ENCODE results near the gene PPP1R14C. TPM values are rescaled to one million over a fixed set of nuclear protein-coding genes. Genes with fewer than 3 reads are reported as not detected.

Gene PPP1R14C
- polyA plus RNA-seq, 2 of the 4 experiments (the other 2 are of a cell fraction) = 0.34 to 0.43 TPM

GRCh38 chr6:150200428-150201100, 57.7 kb downstream of the PPP1R14C start:
- CTCF ChIA-PET = no interaction called here
- H3K4me2 ChIP-seq = no peak overlapping the region

GRCh38 chr6:150201285-150201684, 58.4 kb downstream of the PPP1R14C start:
- Histone ChIP-seq H3K9me3 (no peaks in the 10 kb centered on the region), H3K4me1 (no peaks in the 10 kb centered on the region), H3K27ac (no peak overlapping the region), H3K4me2 (no peak overlapping the region), H3K4me3 (no peak overlapping the region)
- FAIRE-seq = no peak
- WGBS (ENCODE audit: missing lambda C conversion rate) = 59% methylated on average over 8 of the region's 8 CpGs
- POLR2A ChIA-PET = no interaction called here
- no peak for TF ChIP-seq SMC3 (IDR thresholded peaks at IDR 0.05)
- no peak for TF ChIP-seq GATA3 (IDR thresholded peaks at IDR 0.05; ENCODE audit: borderline replicate concordance)
- TF ChIP-seq HOXB13 (CRISPR knock-in tag; IDR thresholded peaks at IDR 0.05; ENCODE audit: low read depth) = no peak
- no peak for TF ChIP-seq EHF (CRISPR knock-in tag; IDR thresholded peaks at IDR 0.05)
- TF ChIP-seq TP53 (CRISPR knock-in tag; IDR thresholded peaks at IDR 0.05) = no peak
- TF ChIP-seq NR3C1 (IDR thresholded peaks at IDR 0.05) = no peak
- TF ChIP-seq RNF2 (IDR thresholded peaks at IDR 0.05; ENCODE audit: borderline replicate concordance, low read depth) = no peak
- TF ChIP-seq HEYL (CRISPR knock-in tag; IDR thresholded peaks at IDR 0.05) = no peak
- TF ChIP-seq FOSL2 (IDR thresholded peaks at IDR 0.05) = no peak
- no peak for TF ChIP-seq FOSL2 (CRISPR knock-in tag; IDR thresholded peaks at IDR 0.05)
- no peak for TF ChIP-seq MAZ (IDR thresholded peaks at IDR 0.05; ENCODE audit: borderline replicate concordance, low read depth, low read length)
- no peak for TF ChIP-seq HES2 (IDR thresholded peaks at IDR 0.05)
- TF ChIP-seq MAFK (IDR thresholded peaks at IDR 0.05; ENCODE audit: partially characterized antibody) = no peak
- no peak for TF ChIP-seq BHLHE40 (IDR thresholded peaks at IDR 0.05; ENCODE audit: low read depth, low read length)
- no peak for TF ChIP-seq CBX8 (IDR thresholded peaks at IDR 0.05)
- TF ChIP-seq ZNF302 (CRISPR knock-in tag; IDR thresholded peaks at IDR 0.05) = no peak
- TF ChIP-seq PHF8 (IDR thresholded peaks at IDR 0.05; ENCODE audit: borderline replicate concordance, low read depth) = no peak
- no peak for TF ChIP-seq CEBPB (IDR thresholded peaks at IDR 0.05)
- DNase-seq (ENCODE audit: low read depth in 1 of 2, low spot score in 1 of 2) = no peak
- no peak for ATAC-seq
- CTCF ChIA-PET = no interaction called here

More at GRCh38 chr6:150200428-150201100, 57.7 kb downstream of the PPP1R14C start:
- Histone ChIP-seq H3K9me3 (no peaks in the 10 kb centered on the region), H3K27ac (no peak overlapping the region), H3K4me3 (no peak overlapping the region), H3K4me1 (no peaks in the 10 kb centered on the region)
- DNase-seq (ENCODE audit: low read depth in 1 of 2, low spot score in 1 of 2) (no peak), ATAC-seq (no peak), FAIRE-seq (no peak)
- 72% methylated on average over 6 of the region's 6 CpGs for WGBS (ENCODE audit: missing lambda C conversion rate)
- POLR2A ChIA-PET = no interaction called here
- no peak for TF ChIP-seq ESRRA (IDR thresholded peaks at IDR 0.05; ENCODE audit: borderline replicate concordance, low read length)
- TF ChIP-seq FOSL2 (IDR thresholded peaks at IDR 0.05) = no peak
- TF ChIP-seq FOSL2 (CRISPR knock-in tag; IDR thresholded peaks at IDR 0.05) = no peak
- no peak for TF ChIP-seq CTCF (IDR thresholded peaks at IDR 0.05)
- no peak for TF ChIP-seq MAZ (IDR thresholded peaks at IDR 0.05; ENCODE audit: borderline replicate concordance, low read depth, low read length)
- no peak for TF ChIP-seq KDM5A (IDR thresholded peaks at IDR 0.05)
- TF ChIP-seq HOXB13 (CRISPR knock-in tag; IDR thresholded peaks at IDR 0.05; ENCODE audit: low read depth) = no peak
- no peak for TF ChIP-seq E2F6 (IDR thresholded peaks at IDR 0.05; ENCODE audit: borderline replicate concordance, low read depth)
- TF ChIP-seq ZSCAN20 (CRISPR knock-in tag; IDR thresholded peaks at IDR 0.05) = no peak
- TF ChIP-seq ZFP36 (IDR thresholded peaks at IDR 0.05; ENCODE audit: borderline replicate concordance, partially characterized antibody) = no peak
- TF ChIP-seq BHLHE40 (IDR thresholded peaks at IDR 0.05; ENCODE audit: low read depth, low read length) = no peak
- TF ChIP-seq HES2 (IDR thresholded peaks at IDR 0.05) = no peak
